Sigmoid colon (tissue), 4 donors: ENCODE data around the gene SBF2.
A peak's percentile ranks its signal among the peaks of the same experiment; 100 is the strongest.

Experiments used
- CTCF ChIP-seq, 4 experiments: fragments of 450-650 bp in 3 of 4; fragments of 200-600 bp in 1 of 4; IDR thresholded peaks; one replicate each; pipeline ENCODE4 v1.5.1; 2016 to 2019; ENCODE audit warnings: antibody characterized with exemption in 4 of 4, mild to moderate bottlenecking in 3 of 4, moderate library complexity in 2 of 4
- POLR2A ChIP-seq, 2 donors: fragments of 450-650 bp; IDR thresholded peaks; one replicate each; pipeline ENCODE4 v1.6.1; 2016; ENCODE audit warnings: antibody characterized with exemption in 2 of 2, mild to moderate bottlenecking in 2 of 2, moderate library complexity in 2 of 2
- POLR2AphosphoS5 ChIP-seq, 4 donors: sonication (generic); formaldehyde crosslinking; IDR thresholded peaks; one replicate each; pipeline ENCODE4 v1.6.1; 2017; ENCODE audit warnings: antibody characterized with exemption in 4 of 4

- TF ChIP-seq CTCF (IDR thresholded peaks at IDR 0.05) (no peak), POLR2AphosphoS5 (IDR thresholded peaks at IDR 0.05) (peak in 3 of 4 donors; percentile 12 to 24 (median 16)), POLR2A (IDR thresholded peaks at IDR 0.05) (no peak)
Measured at GRCh38 chr11:9760193-9760575, 533.8 kb downstream of the SBF2 start.
